PFSK-1 (cell line): ENCODE results near the gene SDHAF1. TPM values are rescaled to one million over a fixed set of nuclear protein-coding genes. Genes with fewer than 3 reads are reported as not detected.

ENCODE experiments used
- FOXP2 ChIP-seq: optimal IDR thresholded peaks from 2 replicates; pipeline ENCODE3; 2011; ENCODE audit warnings: borderline replicate concordance, control low read depth, inconsistent platforms; ENCODE audit not compliant: insufficient read depth; ENCODE audit errors: extremely low read length, extremely low read depth
- POLR2AphosphoS5 ChIP-seq: IDR thresholded peaks from 2 replicates; pipeline ENCODE4 v1.6.1; 2012; ENCODE audit warnings: low read depth, mild to moderate bottlenecking, control low read depth, low read length, moderate library complexity
- REST ChIP-seq, 2 experiments: IDR thresholded peaks; 2 replicates each; pipeline versions ENCODE4 v1.6.1 to v1.8.0; 2011 to 2012; ENCODE audit warnings: low read depth in 2 of 2, low read length in 2 of 2, control low read depth in 1 of 2, inconsistent platforms in 1 of 2, mild to moderate bottlenecking in 1 of 2, moderate library complexity in 1 of 2; ENCODE audit not compliant: insufficient read depth in 1 of 2
- SIN3A ChIP-seq: IDR thresholded peaks from 2 replicates; pipeline ENCODE4 v1.6.1; 2012; ENCODE audit warnings: mild to moderate bottlenecking, low read length, moderate library complexity, borderline replicate concordance; ENCODE audit not compliant: insufficient read depth
- TAF1 ChIP-seq: IDR thresholded peaks from 2 replicates; pipeline ENCODE4 v1.6.1; 2012; ENCODE audit warnings: low read length, control low read depth, borderline replicate concordance; ENCODE audit not compliant: insufficient read depth
- polyA plus RNA-seq: library from polyadenylated mRNA; unstranded; fragments of >200 nt; gene quantifications from one replicate; pipeline ENCODE4 v1.2.1, GENCODE V29; 2012; ENCODE audit warnings: low read depth, missing spikeins; ENCODE audit not compliant: insufficient read length

SDHAF1 gene
- polyA plus RNA-seq = 25.1 TPM

- TF ChIP-seq TAF1 (peak; percentile 91; the same call in 1 of the 2 replicates), REST (IDR thresholded peaks at IDR 0.05; ENCODE audit: insufficient read depth in 1 of 2, low read depth in 2 of 2, low read length in 2 of 2) (no peak), POLR2AphosphoS5 (peak; percentile 78; the same call in 1 of the 2 replicates), FOXP2 (no peak), SIN3A (no peak)
These were observed at the start of gene SDHAF1 for GRCh38 chr19:35995048-35995993. TSS of gene SDHAF1 (plus strand) at chr19:35995188. CDS start at chr19:35995275, 87 bp downstream.

DNA sequence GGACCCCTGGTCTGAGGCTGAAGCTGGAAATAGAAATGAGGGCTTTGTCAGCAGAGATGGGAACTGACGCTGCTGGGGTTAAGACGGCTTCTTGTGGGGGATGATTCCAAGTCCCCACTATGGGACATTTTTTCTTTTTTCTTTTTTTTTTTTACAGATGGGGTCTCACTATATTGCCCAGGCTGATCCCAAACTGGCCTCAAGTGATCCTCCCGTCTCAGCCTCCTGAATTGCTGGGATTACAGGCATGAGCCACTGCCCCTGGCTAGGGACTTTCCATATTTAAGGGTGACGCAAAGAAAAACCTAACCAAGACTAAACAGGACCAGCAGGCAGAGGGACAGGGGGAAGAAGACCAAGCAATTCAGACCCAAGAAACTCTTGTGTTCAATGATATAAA, 48.8 kb upstream of the SDHAF1 start:
- TF ChIP-seq SIN3A (no peak), REST (IDR thresholded peaks at IDR 0.05; ENCODE audit: insufficient read depth in 1 of 2, low read depth in 2 of 2, low read length in 2 of 2) (no peak), FOXP2 (no peak), TAF1 (no peak), POLR2AphosphoS5 (no peak)

GRCh38 chr19:35949131-35949530, 45.9 kb upstream of the SDHAF1 start:
- TF ChIP-seq FOXP2 = no peak
- TF ChIP-seq SIN3A = no peak
- TF ChIP-seq REST (IDR thresholded peaks at IDR 0.05; ENCODE audit: insufficient read depth in 1 of 2, low read depth in 2 of 2, low read length in 2 of 2) = no peak
- TF ChIP-seq POLR2AphosphoS5 = no peak
- TF ChIP-seq TAF1 = no peak

- TF ChIP-seq FOXP2 (no peak), REST (IDR thresholded peaks at IDR 0.05; ENCODE audit: insufficient read depth in 1 of 2, low read depth in 2 of 2, low read length in 2 of 2) (no peak), TAF1 (no peak), SIN3A (no peak), POLR2AphosphoS5 (no peak)
These were observed 38.9 kb upstream of the SDHAF1 start for GRCh38 chr19:35955881-35956634.
